ELF-1 (cell line): ENCODE data around the gene METTL8.
"Not testable (repeated sequence)": the region's sequence is repeated elsewhere in the genome, so short reads cannot be mapped to it uniquely, and the experiment has no call there.

ENCODE experiments used
- DNase-seq: peaks from one replicate; pipeline ENCODE4 v3.0.0-alpha.2; 2016; ENCODE audit warnings: low read depth, low spot score

Gene METTL8

DNA sequence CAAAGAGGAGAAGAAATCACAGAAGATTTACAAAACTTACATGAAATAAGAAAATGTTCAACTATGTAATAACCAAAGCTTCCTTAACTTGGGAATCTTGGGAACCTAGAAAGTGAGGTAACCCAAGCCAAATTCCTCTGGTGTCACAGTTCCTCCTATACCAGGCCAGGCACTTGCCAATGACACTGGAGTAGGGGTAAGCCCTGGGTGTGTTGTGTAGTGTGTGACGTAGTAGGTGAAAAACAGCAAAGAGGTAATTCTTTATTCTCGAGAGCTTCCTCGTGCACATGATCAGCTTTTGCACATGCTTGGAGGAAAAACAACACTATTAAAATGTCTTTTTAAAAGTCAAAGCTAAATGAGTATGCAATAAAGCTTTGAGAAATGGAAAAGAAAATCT lies 118.0 kb downstream of the METTL8 start:
- no peak for DNase-seq

DNA sequence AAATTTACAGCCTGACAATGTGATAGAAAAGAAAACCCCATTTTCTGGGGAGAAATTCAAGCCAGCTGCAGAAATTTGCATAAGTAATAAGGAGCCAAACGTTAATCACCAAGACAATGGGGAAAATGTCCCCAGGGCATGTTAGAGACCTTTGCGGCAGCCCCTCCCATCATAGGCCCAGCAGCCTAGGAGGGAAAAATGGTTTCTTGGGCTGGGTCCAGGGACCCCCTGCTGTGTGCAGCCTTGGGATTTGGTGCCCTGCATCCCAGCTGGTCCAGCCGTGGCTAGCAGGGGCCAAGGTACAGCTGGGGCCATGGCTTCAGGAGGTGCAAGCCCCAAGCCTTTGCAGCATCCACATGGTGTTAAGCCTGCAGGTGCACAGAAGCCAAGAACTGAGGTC lies 121.6 kb downstream of the METTL8 start:
- peak; percentile 14 for DNase-seq

DNA sequence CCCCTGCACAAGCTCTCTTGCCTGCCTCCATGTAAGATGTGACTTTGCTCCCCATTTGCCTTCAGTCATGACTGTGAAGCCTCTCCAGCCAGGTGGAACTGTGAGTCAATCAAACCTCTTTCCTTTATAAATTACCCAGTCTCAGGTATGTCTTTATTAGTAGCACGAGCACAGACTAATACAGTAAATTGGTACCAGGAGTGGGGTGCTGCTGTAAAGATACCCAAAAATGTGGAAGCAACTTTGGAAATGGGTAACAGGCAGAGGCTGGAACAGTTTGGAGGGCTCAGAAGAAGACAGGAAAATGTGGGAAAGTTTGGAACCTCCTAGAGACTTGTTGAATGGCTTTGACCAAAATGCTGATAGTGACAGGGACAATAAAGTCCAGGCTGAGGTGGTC lies 122.2 kb downstream of the METTL8 start:
- not testable (repeated sequence) for DNase-seq

DNA sequence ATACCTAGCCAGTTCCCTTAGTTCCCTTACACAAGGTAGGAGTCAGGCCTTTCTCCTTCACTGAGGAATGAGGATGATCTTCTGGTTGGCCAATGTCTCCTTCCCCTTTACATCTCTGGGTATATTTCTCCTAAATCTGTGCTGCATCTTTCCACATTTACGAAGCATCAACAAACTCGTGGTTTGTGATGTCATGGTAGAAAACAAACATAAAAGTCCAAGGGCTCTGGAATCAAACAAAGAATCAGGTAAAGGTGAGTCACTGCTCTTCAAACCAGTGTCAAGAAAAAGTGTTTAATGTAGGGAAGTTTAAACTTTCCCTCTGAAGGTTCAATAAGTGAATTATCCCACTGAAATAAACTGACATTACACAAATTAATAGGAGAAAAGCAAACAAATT lies 122.9 kb downstream of the METTL8 start:
- DNase-seq: no peak

DNA sequence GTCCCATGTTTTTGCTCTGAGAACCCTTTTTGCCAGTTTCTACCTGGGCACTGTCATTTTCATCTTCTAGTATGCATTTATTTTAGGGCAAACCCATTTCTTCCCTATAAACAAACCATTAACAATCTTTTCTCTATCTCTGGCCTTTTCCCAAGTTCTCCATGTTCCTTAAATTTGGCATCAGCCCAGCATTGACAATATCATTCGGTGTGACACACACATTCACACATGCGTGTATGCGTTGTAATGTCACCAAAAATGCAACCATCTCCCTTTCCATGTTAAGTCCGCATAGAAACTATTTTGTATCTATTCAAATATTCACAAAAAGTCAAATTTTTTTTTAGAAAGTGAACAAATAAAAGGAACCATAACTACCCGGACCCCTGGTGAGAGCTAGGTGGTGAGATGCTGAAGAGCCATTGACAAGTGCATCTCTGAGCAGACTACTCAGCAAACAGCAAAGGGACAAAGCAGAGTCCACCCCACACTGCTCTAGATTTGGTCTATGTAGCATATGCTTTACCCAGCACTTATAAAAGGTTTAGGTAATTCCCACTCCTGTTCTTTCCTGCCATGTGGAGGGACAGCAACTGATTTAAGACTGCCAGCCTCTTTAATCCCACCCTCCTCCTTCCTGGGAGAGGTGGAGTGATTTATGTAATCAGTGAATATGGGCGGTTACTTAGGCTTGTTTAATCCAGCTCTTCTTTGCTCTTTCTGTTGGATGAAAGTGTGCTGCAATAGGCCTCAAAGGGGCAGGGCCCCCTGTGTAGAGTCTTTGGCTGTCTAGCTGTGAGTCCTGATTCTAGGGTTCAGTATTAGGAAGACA lies 124.1 kb downstream of the METTL8 start:
- no peak for DNase-seq

DNA sequence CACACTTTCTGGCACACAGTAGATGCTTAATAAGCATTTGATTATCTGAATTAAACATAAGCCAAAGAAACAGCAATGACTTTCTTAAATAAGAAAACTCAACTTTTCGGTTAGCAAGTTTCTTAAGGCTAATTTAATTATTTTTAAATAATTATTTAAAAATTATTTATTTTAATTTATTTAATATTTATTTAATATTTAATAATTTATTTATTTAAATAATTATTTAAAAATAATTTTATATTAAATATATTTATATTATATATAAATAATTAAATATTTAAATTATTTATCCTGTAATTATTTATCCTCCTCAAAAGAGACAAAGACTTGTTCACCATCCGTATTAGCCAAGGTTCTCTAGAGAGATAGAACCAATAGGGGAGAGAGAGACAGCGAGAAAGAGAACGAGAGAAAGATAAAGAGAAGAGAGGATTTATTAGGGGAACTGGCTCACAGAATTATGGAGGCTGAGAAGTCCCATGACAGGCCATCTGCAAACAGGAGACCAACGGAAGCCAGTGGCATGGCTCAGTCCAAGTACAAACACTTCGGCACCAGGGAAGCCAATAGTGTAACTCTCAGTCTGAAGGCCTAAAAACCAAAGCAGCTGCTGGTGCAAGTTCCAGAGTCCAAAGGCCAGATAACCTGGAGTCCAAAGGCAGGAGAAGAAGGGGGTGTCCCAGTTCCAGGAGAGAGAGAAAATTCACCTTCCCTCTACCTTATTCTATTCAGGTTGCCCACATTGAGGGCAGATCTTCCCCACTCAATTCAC lies 125.3 kb downstream of the METTL8 start:
- no peak for DNase-seq

DNA sequence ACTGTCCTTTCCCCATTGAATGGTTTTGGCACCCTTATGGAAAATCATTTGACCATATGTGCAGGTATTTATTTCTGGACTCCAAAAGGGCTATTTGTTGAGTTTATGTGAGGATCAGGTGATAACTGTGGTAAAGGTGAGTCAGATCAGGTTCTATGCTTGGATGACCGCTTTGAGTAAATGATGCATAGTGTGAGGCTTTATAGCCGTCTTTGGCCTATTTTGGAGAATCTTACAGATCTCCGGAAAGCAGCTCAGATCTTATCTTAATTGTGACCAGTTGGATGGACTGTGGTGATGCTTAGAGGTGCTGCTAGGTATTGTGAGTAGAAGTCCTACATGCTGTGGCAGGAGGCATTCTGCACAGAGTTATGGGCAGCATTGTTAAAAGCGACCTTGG lies 126.2 kb downstream of the METTL8 start:
- DNase-seq: no peak

DNA sequence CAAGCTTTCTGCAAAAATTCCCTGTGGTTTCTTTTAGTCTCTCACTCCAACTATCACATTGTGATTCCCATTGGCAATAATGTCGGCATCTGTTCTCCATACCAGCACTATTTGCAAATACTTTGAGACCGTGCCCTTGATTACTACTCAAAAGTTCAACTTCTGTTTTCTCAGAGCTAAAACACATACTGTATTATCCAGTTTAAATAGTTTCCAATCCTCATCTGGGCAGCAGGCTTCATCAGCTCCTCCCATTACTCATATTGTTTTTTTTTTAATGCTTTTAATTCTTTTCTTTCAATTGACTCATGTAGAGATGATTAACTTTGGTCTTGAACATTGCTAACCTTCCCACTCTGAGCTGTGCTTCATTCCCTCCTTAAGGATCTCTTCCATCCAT lies 135.8 kb downstream of the METTL8 start:
- no peak for DNase-seq

DNA sequence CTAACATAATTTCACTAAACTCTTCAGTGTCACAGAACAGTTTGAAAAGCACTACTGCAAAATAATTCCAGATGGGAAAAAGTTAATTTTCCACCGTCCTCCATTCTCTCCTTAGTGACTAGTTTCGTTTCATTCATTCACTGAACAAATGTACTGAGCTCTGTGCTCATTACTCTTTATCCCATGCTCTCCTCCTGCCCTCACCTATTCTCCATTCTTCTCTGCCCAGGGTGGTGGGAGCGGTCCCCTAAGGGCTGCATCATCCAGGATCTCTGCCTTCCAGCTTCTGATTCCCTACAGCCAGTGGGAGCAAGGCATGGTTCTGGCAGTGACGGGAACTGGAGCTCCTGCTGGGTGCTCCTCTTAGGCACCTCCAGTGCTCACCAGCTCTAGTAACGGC lies 139.2 kb downstream of the METTL8 start:
- no peak for DNase-seq

DNA sequence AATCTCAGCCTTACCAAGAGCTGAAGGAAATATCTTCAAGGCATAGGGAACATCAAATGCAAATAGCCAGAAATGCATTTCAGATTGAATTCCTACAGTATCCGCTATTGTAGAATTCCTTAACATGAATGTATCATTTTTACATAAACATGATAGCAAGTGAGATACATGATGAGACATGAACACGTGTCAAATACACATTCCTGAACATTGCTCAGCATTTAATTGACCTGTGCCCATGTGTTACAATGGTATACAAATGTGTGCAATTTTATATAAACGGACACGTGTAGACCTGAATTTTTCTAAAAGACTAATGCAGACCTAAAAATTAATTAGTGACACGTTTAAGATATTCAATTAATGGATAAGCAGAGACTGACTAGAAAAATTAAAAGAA lies 140.1 kb downstream of the METTL8 start:
- no peak for DNase-seq

DNA sequence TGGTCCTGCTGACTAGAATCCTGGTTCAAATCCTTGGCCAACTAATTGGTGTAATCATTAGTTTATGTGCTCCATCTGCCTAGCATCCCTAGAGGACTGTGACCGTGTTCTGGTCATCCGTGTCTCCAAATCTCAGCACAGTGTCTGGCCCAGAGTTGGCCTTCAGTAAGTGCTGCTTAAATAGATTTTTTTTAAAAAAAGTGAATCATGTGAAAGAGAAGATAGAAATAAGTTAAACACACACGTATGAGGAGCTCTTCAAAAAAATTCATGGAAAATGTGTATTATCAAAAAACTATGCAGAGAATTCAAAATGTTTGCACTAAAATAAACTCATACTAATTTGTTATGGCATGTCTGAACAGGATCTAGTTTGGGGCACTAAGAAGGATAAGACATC lies 143.8 kb downstream of the METTL8 start:
- no peak for DNase-seq

DNA sequence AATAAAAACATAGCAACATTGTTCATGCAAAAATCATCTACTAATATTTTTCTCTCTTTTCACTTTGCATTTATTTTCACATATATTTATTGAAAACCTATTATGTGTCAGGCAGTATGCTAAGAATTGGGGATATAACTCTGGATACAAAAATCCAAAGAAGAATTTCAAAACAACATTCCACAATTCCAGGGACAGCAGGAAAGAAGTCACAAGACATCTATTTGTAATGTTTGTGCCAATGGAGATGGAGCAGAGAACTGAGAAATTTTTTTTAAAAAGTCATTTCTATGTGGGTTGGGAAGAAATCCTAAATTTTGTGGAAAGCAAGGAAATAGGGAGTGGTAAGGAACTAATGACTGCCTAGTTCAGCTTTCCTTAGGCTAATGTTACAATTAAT lies 144.5 kb downstream of the METTL8 start:
- no peak for DNase-seq

DNA sequence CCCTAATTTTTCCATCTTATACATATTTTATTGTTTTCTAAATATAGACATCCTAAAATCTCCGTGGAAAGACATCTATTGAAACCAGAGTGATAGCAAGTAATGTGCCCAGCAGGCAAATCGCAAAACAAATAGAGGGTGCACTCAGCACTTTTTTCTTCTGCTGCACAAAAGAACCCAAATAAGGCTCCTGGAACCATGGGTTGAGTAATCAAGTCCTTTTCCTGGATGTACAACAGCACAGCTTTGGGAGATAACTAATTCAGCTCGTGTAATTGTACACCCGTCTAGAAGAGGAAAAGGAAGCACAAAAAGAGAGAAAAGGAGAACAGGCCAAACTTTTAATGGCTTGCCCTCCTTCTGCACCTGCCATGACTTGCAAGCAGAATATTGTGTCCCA lies 146.2 kb downstream of the METTL8 start:
- DNase-seq: no peak

DNA sequence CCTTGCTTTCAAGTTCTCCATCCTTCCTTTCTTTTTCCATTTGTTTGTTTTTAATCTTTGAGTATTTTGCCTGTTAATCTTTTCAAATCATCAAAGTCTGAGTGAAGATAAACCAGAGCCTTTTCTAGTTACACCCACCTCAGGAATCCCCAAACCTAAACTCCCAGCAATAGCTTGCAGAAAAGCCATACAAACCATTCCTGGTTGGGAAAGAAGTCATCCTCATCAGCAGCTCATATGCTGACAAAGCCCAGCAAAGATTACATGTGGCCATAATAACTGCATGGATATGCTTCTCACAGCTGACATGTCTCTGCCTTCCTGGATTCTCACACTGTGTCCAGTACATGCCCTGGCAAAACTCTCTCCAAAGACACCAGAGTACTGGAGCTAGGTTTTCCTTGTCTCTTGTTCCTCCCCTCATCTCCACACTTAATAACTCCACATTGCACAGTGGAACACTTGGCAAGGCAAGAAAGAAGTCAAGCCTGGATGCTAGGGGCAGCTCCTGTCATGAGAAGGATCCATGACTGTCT lies 146.7 kb downstream of the METTL8 start:
- DNase-seq: no peak

DNA sequence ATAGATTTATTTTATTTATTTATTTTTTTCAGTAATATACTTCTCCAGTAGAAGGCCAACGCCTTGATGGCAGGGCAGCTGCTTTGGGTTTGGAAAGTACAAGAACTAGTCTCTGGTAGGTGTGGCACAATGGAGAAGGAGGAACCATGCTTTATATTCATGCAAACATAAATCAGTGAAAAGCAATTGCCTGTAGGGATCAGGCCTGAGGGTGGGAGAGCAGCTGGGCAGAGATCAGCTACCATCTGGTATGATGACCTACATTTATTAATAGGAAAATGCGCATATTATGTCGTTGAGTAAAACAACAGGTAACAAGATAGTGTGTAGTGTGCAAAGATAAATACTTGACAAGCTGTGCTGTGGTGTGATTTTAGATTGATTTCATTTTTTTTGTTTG lies 152.7 kb downstream of the METTL8 start:
- no peak for DNase-seq

DNA sequence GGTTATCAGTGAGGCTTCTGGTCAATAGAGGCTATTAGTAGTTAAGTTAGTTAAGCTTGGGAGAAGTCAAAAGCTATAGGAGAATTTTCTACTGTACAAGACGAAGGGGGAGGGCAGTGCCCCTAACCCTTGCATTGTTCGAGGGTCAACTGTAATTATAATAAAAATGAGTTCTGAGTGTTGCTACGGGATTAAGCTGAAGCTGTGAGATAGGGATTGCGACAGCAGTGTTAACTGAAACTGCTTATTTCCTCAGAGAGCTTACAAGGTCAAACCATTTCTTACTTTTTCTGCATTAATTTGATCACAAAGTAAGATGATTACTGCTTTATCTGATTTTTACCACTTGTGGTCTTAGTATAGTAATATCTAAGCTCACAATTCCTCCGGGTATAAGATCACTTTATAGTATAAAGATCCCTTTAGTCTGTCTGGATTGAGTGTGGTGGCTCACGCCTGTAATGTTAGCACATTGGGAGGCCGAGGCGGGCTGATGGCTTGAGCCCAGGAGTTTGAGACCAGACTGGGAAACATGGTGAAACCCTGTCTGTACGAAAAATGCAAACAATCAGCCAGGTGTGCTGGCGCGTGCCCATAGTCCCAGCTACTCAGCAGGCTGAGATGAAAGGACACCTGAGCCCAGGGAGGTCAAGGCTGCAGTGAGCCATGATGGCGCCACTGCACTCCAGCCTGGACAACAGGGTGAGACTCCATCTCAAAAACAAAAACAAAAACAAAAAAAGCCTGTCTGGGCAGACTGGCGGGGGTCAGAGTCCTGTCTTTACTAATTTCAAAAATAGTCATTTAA lies 153.6 kb downstream of the METTL8 start:
- no peak for DNase-seq

DNA sequence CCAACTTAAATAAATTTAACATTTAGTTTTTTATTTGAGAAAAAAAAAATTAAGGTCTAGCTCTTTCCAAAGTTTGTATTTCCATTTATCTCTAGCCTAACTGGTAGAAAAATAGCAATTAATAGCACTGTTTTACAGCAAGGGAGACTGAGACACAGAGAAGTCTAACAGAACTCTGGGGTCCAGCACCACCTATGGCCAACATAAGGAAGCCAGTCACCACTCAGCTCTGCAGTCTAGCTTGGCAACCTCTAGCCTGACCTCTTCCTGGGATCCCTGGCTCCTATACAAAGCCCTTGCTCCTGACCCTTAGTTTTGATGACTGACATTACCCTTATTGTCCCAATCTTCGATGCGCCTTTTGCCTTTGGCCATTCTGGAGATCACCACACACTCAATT lies 159.0 kb downstream of the METTL8 start:
- no peak for DNase-seq

DNA sequence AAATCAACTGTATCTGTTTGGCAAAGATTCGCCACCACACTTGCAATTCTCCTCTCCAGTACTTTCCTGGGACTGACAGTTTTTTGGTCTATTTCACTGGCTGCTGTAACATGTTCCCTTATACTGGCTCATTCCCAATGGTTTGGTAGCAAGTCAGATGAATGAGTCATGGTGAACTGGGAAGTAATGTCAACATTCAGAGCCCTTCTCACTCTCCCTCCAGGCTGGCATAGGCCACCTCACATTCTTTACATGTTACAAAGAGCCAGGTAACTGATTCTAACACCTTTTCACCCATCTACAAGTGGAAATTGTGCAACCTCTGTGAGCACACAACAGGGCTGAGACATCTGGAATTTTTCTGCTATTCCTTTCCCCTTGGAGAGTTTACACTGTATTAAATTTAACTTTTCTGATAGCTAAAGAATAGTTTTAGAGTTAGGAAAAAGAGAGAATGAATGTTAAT lies 161.8 kb downstream of the METTL8 start:
- DNase-seq: peak; percentile 69

DNA sequence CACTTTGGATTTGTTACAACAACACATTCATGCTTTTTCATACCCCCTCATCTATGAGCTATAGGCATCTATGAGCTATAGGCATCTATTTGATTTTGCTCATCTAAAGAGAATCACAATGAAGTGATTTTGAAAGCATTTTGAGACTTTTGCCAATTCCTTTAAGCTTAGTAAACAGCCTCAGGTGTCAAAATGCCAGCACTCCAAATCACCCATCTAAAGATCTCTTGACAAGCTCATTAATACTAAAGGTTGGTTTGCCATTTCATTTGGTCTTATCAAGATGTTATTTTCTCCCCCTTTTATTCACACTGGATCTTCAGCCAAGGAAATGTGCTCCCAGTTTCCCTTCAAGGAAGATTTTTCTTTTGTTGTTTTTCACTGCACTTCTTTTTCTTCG lies 162.4 kb downstream of the METTL8 start:
- DNase-seq: no peak

DNA sequence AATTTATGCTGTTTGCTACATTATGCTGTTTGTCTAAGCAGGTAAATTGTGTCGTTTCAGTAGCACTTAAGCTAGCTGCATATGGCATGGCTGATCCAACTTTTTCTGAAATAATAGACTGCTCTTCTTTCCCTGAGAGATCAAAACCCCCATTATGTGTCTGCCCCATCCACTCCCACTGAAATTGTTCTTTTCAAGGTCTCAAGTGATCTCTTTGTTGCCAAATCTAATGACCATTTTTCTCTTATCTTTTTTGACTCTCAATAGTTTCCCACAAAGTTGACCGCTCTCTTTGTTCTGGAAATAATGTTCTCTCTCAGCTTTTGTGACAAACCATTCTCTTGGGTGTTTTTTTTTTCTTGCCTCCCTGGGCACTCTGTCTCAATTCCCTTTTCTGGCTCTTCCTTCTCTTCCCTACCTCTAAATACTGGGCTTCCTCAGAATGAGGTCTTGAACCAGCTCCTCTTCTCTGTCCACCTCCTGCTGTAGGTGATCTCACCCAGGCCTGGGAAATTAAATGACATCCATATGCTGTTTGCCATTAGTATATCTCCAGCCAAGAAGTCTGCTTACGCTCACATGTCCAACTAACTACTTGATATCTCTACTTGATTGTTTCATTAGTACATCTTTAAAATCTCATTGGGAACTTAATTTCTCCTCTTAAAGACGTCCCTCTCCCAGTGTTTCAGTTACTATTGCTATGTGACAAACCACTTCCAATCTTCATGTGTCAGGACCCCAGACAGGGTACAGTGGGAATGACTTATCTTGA lies 165.7 kb downstream of the METTL8 start:
- DNase-seq: no peak
